Measurements from ENCODE around the gene BIRC3.

DNA sequence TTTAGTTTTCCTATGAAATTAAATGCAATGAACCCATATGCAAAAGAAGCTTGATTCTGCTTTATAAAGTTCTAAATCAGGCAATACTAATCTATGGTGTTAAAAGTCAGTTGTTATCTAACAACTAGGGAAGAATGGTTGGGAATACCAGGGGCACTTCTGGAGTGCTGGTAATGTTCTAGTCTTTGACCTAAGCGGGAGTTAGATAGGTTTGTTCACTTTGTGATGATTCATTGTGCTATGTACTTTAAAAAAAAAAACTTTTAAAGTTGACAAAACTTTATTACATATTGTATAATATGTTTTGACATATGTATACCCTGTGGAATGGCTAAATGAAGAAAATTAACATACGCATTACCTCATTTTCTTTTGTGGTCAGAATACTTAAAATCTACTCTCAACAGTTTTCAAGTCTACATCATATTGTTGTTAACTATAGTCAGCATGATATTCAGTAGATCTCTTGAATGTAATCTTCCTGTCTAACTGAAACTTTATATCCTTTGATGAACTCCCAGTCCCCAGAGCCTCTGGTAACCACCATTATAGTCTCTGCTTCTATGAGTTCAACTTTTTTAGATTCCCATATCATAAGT is 69.0 kb downstream of the BIRC3 start:
- TF ChIP-seq EZH2 (IDR thresholded peaks at IDR 0.05): no peak
- TF ChIP-seq POLR2AphosphoS5 (IDR thresholded peaks at IDR 0.05; ENCODE audit: borderline replicate concordance, low read depth, low read length): no peak
- TF ChIP-seq FOXP2 (optimal IDR thresholded peaks at IDR 0.05; ENCODE audit: control extremely low read depth, extremely low read length, insufficient read depth): no peak

Measured in SK-N-MC (cell line).